Psoas muscle (tissue), 8 donors: ENCODE measurements around the gene GTF2IRD1. TPM values are rescaled to one million over a fixed set of nuclear protein-coding genes. Genes with fewer than 3 reads are reported as not detected.
"Not testable (repeated sequence)": the region's sequence is repeated elsewhere in the genome, so short reads cannot be mapped to it uniquely, and the experiment has no call there.

Experiments used
- ATAC-seq, 4 donors: fragments of 200-7000 bp; cut with Tn5 transposase; one replicate each; pipeline ENCODE4 v1.9.1; 2020; ENCODE audit warnings: moderate library complexity in 3 of 4, mild to moderate bottlenecking in 2 of 4
- DNase-seq, 2 donors: peaks; one replicate each; pipeline ENCODE4 v3.0.0-alpha.2; 2020
- H3K27ac ChIP-seq: fragments of 200-600 bp; one replicate; pipeline ENCODE4 v1.8.0; 2022
- H3K27me3 ChIP-seq, 3 donors: fragments of 200-600 bp in 1 of 3; one replicate each; pipeline versions ENCODE4 v1.6.1 to v1.8.0; 2013 to 2022; ENCODE audit warnings: low read length in 2 of 3, mild to moderate bottlenecking in 2 of 3, moderate library complexity in 1 of 3; ENCODE audit not compliant: insufficient read depth in 3 of 3
- H3K36me3 ChIP-seq, 2 donors: fragments of 200-600 bp in 1 of 2; one replicate each; pipeline versions ENCODE4 v1.6.1 to v1.8.0; 2013 to 2022; ENCODE audit warnings: low read depth in 1 of 2, mild to moderate bottlenecking in 1 of 2, moderate library complexity in 1 of 2; ENCODE audit not compliant: insufficient read depth in 1 of 2
- H3K4me1 ChIP-seq: fragments of 200-600 bp; one replicate; pipeline ENCODE4 v1.8.0; 2022
- H3K4me3 ChIP-seq: fragments of 200-600 bp; one replicate; pipeline ENCODE4 v1.8.0; 2022; ENCODE audit warnings: mild to moderate bottlenecking
- H3K9me3 ChIP-seq: fragments of 200-600 bp; one replicate; pipeline ENCODE4 v1.8.0; 2022
- CTCF ChIP-seq: fragments of 200-600 bp; IDR thresholded peaks from one replicate; pipeline ENCODE4 v1.8.0; 2022; ENCODE audit warnings: antibody characterized with exemption
- WGBS, 3 donors: extraction: QIAGEN DNeasy Blood & Tissue Kit; methylation state at CpG; one replicate each; pipeline versions ENCODE4 v1.1.6 to v1.1.7; 2013; 5-methylcytosine and 5-hydroxymethylcytosine counted together
- intact Hi-C, 2 donors: fragments of 100-400 bp; cut with DNase I; formaldehyde crosslinking; loops; one replicate each; pipeline versions ENCODE4 v1.11.0 to v1.14.2; 2022
- polyA plus RNA-seq, 3 donors: library from polyadenylated mRNA; stranded (reverse); fragments of 200-250 nt; gene quantifications; one replicate each; pipeline ENCODE4 v1.2.3, GENCODE V29; 2013
- total RNA-seq, 4 donors: library from RNA; stranded (reverse); fragmentation: NEBNext Ultra II Directional in 2 of 4; extraction: Animal tissue kit (Norgen Biotek cat#: 25700) in 2 of 4; gene quantifications; one replicate each; pipeline versions ENCODE4 v1.2.1 to v1.2.4, GENCODE V29; 2021 to 2023
- donor health status: healthy with polysubstance abuse.
- donor health status: DM: no; HTN: no; CAD: no; lungs with moderate emphysema.
- donor health status: Bipolar disorder and iron deficiency.
- donor health status: healthy.
- donor health status: DM: yes; HTN: yes; CAD: no.
- donor health status: DM: no; HTN: no; CAD: no.
- donor health status: DM: no; HTN: no; CAD: no.
- donor health status: DM: yes; HTN: yes; CAD: no.

The GTF2IRD1 gene
- total and polyA plus RNA-seq, 7 donors: 40.5 to 149 (median 61.7) TPM

- H3K4me3 ChIP-seq: no peak overlapping the region
- 61 to 65% (median 62%) methylated on average over 8 of the region's 8 CpGs for WGBS, 3 donors
- no peaks in the 10 kb centered on the region for H3K9me3 ChIP-seq
- no peak for DNase-seq
- no peak for ATAC-seq
- H3K27ac ChIP-seq: peak overlapping the region; percentile 1
- H3K4me1 ChIP-seq: peaks cover 46% of the 10 kb centered on the region
- no peaks in the 10 kb centered on the region for H3K36me3 ChIP-seq
- intact Hi-C loops: no loop called here
- H3K27me3 ChIP-seq: no peaks in the 10 kb centered on the region
- TF ChIP-seq CTCF: no peak
Observed at GRCh38 chr7:74632505-74632904, 178.8 kb downstream of the GTF2IRD1 start.

GRCh38 chr7:74633451-74633921 is 179.8 kb downstream of the GTF2IRD1 start:
- no peak for TF ChIP-seq CTCF
- WGBS, 3 donors: 73 to 88% (median 82%) methylated on average over 9 of the region's 9 CpGs
- Histone ChIP-seq H3K4me1 (peaks cover 37% of the 10 kb centered on the region), H3K27me3 (no peaks in the 10 kb centered on the region), H3K4me3 (no peak overlapping the region), H3K9me3 (no peaks in the 10 kb centered on the region), H3K27ac (peak overlapping the region; percentile 1), H3K36me3 (no peaks in the 10 kb centered on the region)
- intact Hi-C loops: no loop called here
- ATAC-seq (no peak), DNase-seq (no peak)

DNA sequence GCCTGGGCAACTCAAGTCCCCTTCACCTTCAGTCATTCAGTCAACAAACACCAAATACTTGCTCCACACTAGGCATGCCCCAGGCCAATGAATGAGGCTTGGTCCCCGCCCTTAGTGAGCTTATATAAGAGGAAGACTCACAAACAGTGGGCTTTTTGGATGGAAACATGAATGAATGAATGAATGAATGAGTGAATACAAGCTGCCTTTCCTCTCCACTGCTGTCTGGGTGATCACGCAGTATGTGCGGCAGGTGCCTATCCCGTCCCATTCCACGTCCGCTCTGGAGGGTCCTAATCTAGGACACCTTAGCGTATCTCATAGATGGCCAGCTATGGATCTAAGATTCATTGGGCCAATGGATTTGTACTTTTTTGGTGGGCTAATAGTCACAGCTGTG is 184.0 kb downstream of the GTF2IRD1 start:
- no peak for DNase-seq
- H3K4me1 ChIP-seq: peaks cover 21% of the 10 kb centered on the region
- H3K36me3 ChIP-seq: no peaks in the 10 kb centered on the region
- intact Hi-C loops: no loop called here
- WGBS, 3 donors: 96 to 100% (median 99%) methylated on average over 7 of the region's 7 CpGs
- no peak overlapping the region for H3K4me3 ChIP-seq
- H3K27ac ChIP-seq: peak overlapping the region; percentile 14
- no peak for TF ChIP-seq CTCF
- no peak for ATAC-seq
- no peaks in the 10 kb centered on the region for H3K9me3 ChIP-seq
- no peaks in the 10 kb centered on the region for H3K27me3 ChIP-seq

DNA sequence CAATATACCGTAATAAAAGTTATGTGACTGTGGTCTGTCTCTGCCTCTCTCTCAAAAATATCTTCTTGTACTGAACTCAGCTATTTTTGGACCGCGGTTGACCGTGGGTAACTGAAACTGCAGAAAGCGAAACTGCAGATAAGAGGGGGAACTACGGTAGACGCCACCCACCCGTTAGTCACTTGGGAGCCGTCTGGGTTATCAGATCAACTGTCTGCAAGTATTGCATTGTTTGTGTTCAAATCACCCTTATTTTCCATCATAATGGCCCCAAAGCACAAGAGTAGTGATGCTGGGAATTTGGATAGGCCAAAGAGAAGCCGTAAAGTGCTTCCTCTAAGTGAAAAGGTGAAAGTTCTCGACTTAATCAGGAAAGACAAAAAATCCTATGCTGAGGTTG is 196.3 kb downstream of the GTF2IRD1 start:
- H3K36me3 ChIP-seq, H3K27me3 ChIP-seq, intact Hi-C loops, H3K9me3 ChIP-seq, H3K4me1 ChIP-seq, DNase-seq: not testable (repeated sequence)
- ATAC-seq: peak; percentile 53 to 63 (median 58)
- H3K4me3 ChIP-seq: peak overlapping the region; percentile 41
- WGBS, 3 donors: 9 to 20% (median 18%) methylated on average over 10 of the region's 11 CpGs
- peak overlapping the region; percentile 63 for H3K27ac ChIP-seq

GRCh38 chr7:74650493-74651132 is 196.9 kb downstream of the GTF2IRD1 start:
- DNase-seq, H3K9me3 ChIP-seq, intact Hi-C loops, H3K4me3 ChIP-seq, H3K36me3 ChIP-seq, H3K27me3 ChIP-seq: not testable (repeated sequence)
- Histone ChIP-seq H3K4me1 (peaks cover 13% of the 10 kb centered on the region), H3K27ac (peak overlapping the region; percentile 60)
- WGBS, 3 donors: 54 to 69% (median 61%) methylated on average over 6 to 7 of the region's 9 CpGs
- peak; percentile 21 to 52 (median 32) for ATAC-seq

DNA sequence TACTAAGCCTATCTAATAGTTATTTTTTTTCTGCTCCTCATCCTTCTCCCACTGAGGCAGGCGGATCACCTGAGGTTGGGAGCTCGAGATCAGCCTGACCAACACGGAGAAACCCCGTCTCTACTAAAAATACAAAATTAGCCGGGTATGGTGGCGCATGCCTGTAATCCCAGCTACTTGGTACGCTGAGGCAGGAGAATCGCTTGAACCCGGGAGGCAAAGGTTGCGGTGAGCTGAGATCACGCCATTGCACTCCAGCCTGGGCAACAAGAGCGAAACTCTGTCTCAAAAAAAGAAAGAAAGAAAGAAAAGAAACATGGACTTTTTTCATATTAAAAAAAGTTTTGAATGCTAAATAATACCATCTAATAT is 197.4 kb downstream of the GTF2IRD1 start:
- H3K27ac ChIP-seq: peak overlapping the region; percentile 60
- H3K27me3 ChIP-seq, intact Hi-C loops, H3K9me3 ChIP-seq, H3K4me3 ChIP-seq, ATAC-seq, H3K36me3 ChIP-seq, DNase-seq: not testable (repeated sequence)
- H3K4me1 ChIP-seq: peaks cover 18% of the 10 kb centered on the region
- 84 to 93% (median 91%) methylated on average over 12 of the region's 12 CpGs for WGBS, 3 donors

Other genes with a start within 250 kb of the GTF2IRD1 start
- 1 to 10 TPM; 1.9 to 3.3 (median 2.7) TPM for gene LAT2, start 243.9 kb upstream of the GTF2IRD1 start, total RNA-seq
- gene LAT2, start 243.9 kb upstream of the GTF2IRD1 start, polyA plus RNA-seq: 1 to 10 TPM; 1.2 to 3.4 (median 2.9) TPM
- gene RFC2, start 199.5 kb upstream of the GTF2IRD1 start, total RNA-seq: 10 to 100 TPM; 13.7 to 19.8 (median 18.1) TPM
- 10 to 100 TPM; 20.7 to 25.8 (median 24.1) TPM for gene RFC2, start 199.5 kb upstream of the GTF2IRD1 start, polyA plus RNA-seq
- gene CLIP2, start 164.5 kb upstream of the GTF2IRD1 start, total RNA-seq: 1 to 10 TPM; 2.2 to 4.3 (median 3.3) TPM
- 1 to 10 TPM; 1.5 to 1.8 (median 1.6) TPM for gene CLIP2, start 164.5 kb upstream of the GTF2IRD1 start, polyA plus RNA-seq
- gene GTF2I, start 203.8 kb downstream of the GTF2IRD1 start, total RNA-seq: 100 to 1,000 TPM in 3 of 4 donors, 10 to 100 TPM in 1; 96.4 to 191 (median 136) TPM
- 10 to 100 TPM; 29.2 to 84.9 (median 34.0) TPM for gene GTF2I, start 203.8 kb downstream of the GTF2IRD1 start, polyA plus RNA-seq